PC-9 (cell line): Measurements from ENCODE around the gene CEP83. TPM values are rescaled to one million over a fixed set of nuclear protein-coding genes. Genes with fewer than 3 reads are reported as not detected.
A peak's percentile ranks its signal among the peaks of the same experiment; 100 is the strongest.

Experiments
- BruUV-seq: library from RNA; stranded (reverse); fragments of 400-500 nt; replicated peaks from 2 replicates; lab custom pipeline; 2021; lab: Mats Ljungman, UMichigan
- CTCF ChIA-PET: fragments of 300-600 bp; sonication (Branson Sonifier 250); formaldehyde crosslinking; loops from one replicate; lab custom pipeline; 2022; ENCODE audit warnings: antibody characterized with exemption; lab: Charles Lee
- POLR2A ChIA-PET: fragments of 300-600 bp; sonication (Branson Sonifier 250); formaldehyde crosslinking; loops from one replicate; lab custom pipeline; 2022; ENCODE audit warnings: antibody characterized with exemption; ENCODE audit not compliant: unreplicated experiment; lab: Charles Lee
- DNase-seq, 2 experiments: peaks; one replicate each; pipeline versions ENCODE4 v3.0.0 to v3.0.0-alpha.2; 2015 to 2022; ENCODE audit warnings: mixed read lengths in 1 of 2
- H2AFZ ChIP-seq: fragments of 200-600 bp; sonication (generic); 2 replicates; pipeline ENCODE4 v1.8.1; 2017; ENCODE audit warnings: antibody characterized with exemption
- H3F3A ChIP-seq: fragments of 200-600 bp; sonication (generic); 2 replicates; pipeline ENCODE4 v1.8.1; 2017; ENCODE audit warnings: antibody characterized with exemption, mild to moderate bottlenecking, low read depth; ENCODE audit not compliant: insufficient read depth
- H3K27ac ChIP-seq: fragments of 200-600 bp; sonication (generic); 2 replicates; pipeline ENCODE4 v1.6.1; 2016; ENCODE audit warnings: mixed run types
- H3K27me3 ChIP-seq: fragments of 200-600 bp; sonication (generic); 2 replicates; pipeline ENCODE4 v1.6.1; 2016; ENCODE audit warnings: low read depth, mixed run types; ENCODE audit not compliant: insufficient read depth
- H3K36me3 ChIP-seq: fragments of 200-600 bp; sonication (generic); 2 replicates; pipeline ENCODE4 v1.6.1; 2016; ENCODE audit warnings: low read depth, mixed run types
- H3K4me1 ChIP-seq: fragments of 200-600 bp; sonication (generic); replicated peaks from 2 replicates; pipeline ENCODE4 v1.6.1; 2016; ENCODE audit warnings: mixed run types; ENCODE audit not compliant: insufficient read depth
- H3K4me2 ChIP-seq: fragments of 200-600 bp; sonication (generic); 2 replicates; pipeline ENCODE4 v1.6.1; 2017; ENCODE audit warnings: mixed run types
- H3K4me3 ChIP-seq: fragments of 200-600 bp; sonication (generic); 2 replicates; pipeline ENCODE4 v1.6.1; 2016; ENCODE audit warnings: mixed run types
- H3K79me2 ChIP-seq: fragments of 200-600 bp; sonication (generic); 2 replicates; pipeline ENCODE4 v1.6.1; 2017; ENCODE audit warnings: low read depth, mixed run types
- H3K9me2 ChIP-seq: fragments of 200-600 bp; sonication (generic); 2 replicates; pipeline ENCODE4 v1.8.1; 2017; ENCODE audit warnings: mild to moderate bottlenecking; ENCODE audit not compliant: insufficient read depth
- H3K9me3 ChIP-seq: fragments of 200-600 bp; sonication (generic); 2 replicates; pipeline ENCODE4 v1.8.1; 2016; ENCODE audit warnings: low read depth; ENCODE audit not compliant: insufficient read depth
- H4K20me1 ChIP-seq: fragments of 200-600 bp; sonication (generic); 2 replicates; pipeline ENCODE4 v1.8.1; 2017; ENCODE audit not compliant: insufficient read depth
- EZH2 ChIP-seq: fragments of 200-600 bp; sonication (generic); IDR thresholded peaks from 2 replicates; pipeline ENCODE4 v1.8.0; 2017; ENCODE audit warnings: antibody characterized with exemption, low read depth
- intact Hi-C: fragments of 100-400 bp; cut with micrococcal nuclease; formaldehyde crosslinking; loops from one replicate; pipeline ENCODE4 v1.10.0; 2022; ENCODE audit not compliant: unreplicated experiment
- total RNA-seq: library from RNA; stranded (reverse); gene quantifications from 2 replicates; pipeline ENCODE4 v1.2.3, GENCODE V29; 2021
- TF ChIP-seq, protein P1 (sequence below): fragments of 200-600 bp; sonication (generic); conservative IDR thresholded peaks from 2 replicates; pipeline ENCODE4 v1.6.1; 2017; ENCODE audit warnings: mixed run types, antibody characterized with exemption, mild to moderate bottlenecking, moderate library complexity

CEP83 gene
- total RNA-seq, 1 experiment from 2014 or later: 19.6 TPM

DNA sequence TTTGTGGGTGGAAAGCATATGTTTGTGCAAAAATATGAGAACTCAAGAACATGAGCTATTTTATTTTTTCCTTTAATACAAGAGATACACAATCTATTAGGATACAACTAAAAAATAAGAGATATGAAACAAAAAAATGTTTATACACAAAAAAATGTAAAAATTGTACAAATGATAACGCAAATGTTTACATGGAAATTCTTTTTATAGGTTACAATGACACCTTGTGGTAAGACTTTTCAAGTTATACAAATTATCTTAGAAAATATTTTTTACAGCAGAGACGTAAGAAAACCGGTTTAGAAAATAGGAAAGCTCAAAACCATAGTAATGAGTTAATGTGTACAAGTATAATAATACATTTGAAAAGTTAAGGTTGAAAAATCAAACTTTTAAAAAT is 25.5 kb downstream of the CEP83 start:
- H3K27me3 ChIP-seq: no peaks in the 10 kb centered on the region
- TF ChIP-seq EZH2: no peak
- TF ChIP-seq, protein P1, sequence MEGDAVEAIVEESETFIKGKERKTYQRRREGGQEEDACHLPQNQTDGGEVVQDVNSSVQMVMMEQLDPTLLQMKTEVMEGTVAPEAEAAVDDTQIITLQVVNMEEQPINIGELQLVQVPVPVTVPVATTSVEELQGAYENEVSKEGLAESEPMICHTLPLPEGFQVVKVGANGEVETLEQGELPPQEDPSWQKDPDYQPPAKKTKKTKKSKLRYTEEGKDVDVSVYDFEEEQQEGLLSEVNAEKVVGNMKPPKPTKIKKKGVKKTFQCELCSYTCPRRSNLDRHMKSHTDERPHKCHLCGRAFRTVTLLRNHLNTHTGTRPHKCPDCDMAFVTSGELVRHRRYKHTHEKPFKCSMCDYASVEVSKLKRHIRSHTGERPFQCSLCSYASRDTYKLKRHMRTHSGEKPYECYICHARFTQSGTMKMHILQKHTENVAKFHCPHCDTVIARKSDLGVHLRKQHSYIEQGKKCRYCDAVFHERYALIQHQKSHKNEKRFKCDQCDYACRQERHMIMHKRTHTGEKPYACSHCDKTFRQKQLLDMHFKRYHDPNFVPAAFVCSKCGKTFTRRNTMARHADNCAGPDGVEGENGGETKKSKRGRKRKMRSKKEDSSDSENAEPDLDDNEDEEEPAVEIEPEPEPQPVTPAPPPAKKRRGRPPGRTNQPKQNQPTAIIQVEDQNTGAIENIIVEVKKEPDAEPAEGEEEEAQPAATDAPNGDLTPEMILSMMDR: peak; percentile 39
- ChIA-PET CTCF (no interaction called here), POLR2A (interaction anchor here (0.6 to 0.7 kb wide), 2 partner anchors 99 to 125 kb away, joined by 3 read pairs; no protein-coding TSS in a partner anchor)
- no peaks in the 10 kb centered on the region for H3F3A ChIP-seq
- no peaks in the 10 kb centered on the region for H3K9me2 ChIP-seq
- BruUV-seq: no TSS peak
- no peak for DNase-seq
- H3K27ac ChIP-seq: no peak overlapping the region
- no peaks in the 10 kb centered on the region for H4K20me1 ChIP-seq
- peaks cover 19% of the 10 kb centered on the region for H3K9me3 ChIP-seq
- H3K4me2 ChIP-seq: no peak overlapping the region
- H3K36me3 ChIP-seq: no peaks in the 10 kb centered on the region
- no peak overlapping the region for H3K4me3 ChIP-seq
- peaks cover 31% of the 10 kb centered on the region; the same call in 1 of the 2 replicates for H3K79me2 ChIP-seq
- intact Hi-C loops: no loop called here
- H3K4me1 ChIP-seq: no peaks in the 10 kb centered on the region
- no peak overlapping the region for H2AFZ ChIP-seq

DNA sequence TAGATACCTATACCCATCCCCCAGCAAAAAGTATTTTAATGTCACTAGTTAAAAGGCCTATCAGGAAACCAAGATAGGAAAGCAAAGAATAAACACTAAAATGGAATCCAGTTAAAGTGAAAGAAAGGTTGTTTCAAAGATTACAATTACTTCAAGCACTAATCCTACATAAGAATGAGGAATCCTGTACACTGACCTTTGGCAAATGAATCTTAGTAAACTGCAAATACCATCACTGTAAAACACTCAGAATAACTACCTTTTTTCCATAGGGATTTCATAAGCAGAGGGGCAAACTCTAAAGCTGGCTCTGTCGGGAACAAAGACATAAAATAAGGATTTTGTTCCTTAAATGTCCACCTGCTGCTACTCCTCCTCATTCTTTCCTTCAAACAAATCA is 25.9 kb downstream of the CEP83 start:
- POLR2A ChIA-PET: interaction anchor here (0.7 kb wide), 1 partner anchor 125 kb away, joined by 3 read pairs; no protein-coding TSS in a partner anchor
- Histone ChIP-seq H2AFZ (no peak overlapping the region), H3K36me3 (no peaks in the 10 kb centered on the region), H3K79me2 (peaks cover 27% of the 10 kb centered on the region; the same call in 1 of the 2 replicates), H3K27ac (no peak overlapping the region), H3K4me3 (no peak overlapping the region), H3F3A (no peaks in the 10 kb centered on the region), H3K9me2 (no peaks in the 10 kb centered on the region), H4K20me1 (no peaks in the 10 kb centered on the region), H3K9me3 (peaks cover 19% of the 10 kb centered on the region), H3K4me2 (no peak overlapping the region), H3K4me1 (no peaks in the 10 kb centered on the region), H3K27me3 (no peaks in the 10 kb centered on the region)
- intact Hi-C loops: no loop called here
- BruUV-seq: no TSS peak
- no peak for TF ChIP-seq EZH2
- TF ChIP-seq, protein P1: no peak
- DNase-seq: no peak
- CTCF ChIA-PET: no interaction called here

DNA sequence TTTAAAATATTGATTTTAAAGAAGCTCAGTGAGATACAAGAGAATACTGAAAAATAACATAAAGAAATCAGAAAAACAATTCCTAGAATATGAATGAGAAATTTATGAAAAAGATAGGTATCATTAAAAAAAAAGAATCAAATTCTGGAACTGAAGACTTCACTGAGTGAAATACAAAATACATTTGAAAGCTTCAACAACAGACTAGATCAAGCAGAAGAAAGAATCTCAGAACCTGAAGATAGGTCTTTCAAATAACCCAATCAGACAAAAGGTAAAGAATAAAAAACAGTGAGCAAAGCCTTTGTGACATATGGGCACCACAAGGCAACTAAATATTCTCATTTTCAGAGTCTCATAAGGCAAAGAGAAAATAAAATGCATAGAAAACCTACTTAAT is 29.4 kb downstream of the CEP83 start:
- Histone ChIP-seq H3K27ac (no peak overlapping the region), H4K20me1 (no peaks in the 10 kb centered on the region), H3K4me3 (no peak overlapping the region), H3K36me3 (no peaks in the 10 kb centered on the region), H3K4me1 (no peaks in the 10 kb centered on the region), H3K79me2 (0 out of 2 replicates have a peak, but pooled peaks cover 8% of the 10 kb centered on the region), H3K9me3 (peaks cover 19% of the 10 kb centered on the region), H3K9me2 (no peaks in the 10 kb centered on the region), H3K27me3 (no peaks in the 10 kb centered on the region), H2AFZ (no peak overlapping the region), H3F3A (no peaks in the 10 kb centered on the region), H3K4me2 (no peak overlapping the region)
- no peak for TF ChIP-seq EZH2
- TF ChIP-seq, protein P1: no peak
- no peak for DNase-seq
- POLR2A ChIA-PET: interaction anchor here (0.6 kb wide), 1 partner anchor 37 kb away, joined by 3 read pairs; no protein-coding TSS in a partner anchor
- BruUV-seq: no TSS peak
- intact Hi-C loops: no loop called here
- CTCF ChIA-PET: no interaction called here
